Upper lobe of left lung (tissue), 4 donors: ENCODE results near the gene ELFN2.

Experiments used
- EP300 ChIP-seq, 4 donors: sonication (generic); formaldehyde crosslinking; IDR thresholded peaks; one replicate each; pipeline ENCODE4 v1.5.1; 2017; ENCODE audit warnings: antibody characterized with exemption in 4 of 4, control low read depth in 2 of 4
- POLR2A ChIP-seq, 4 donors: fragments of 450-650 bp; IDR thresholded peaks; one replicate each; pipeline ENCODE4 v1.5.1; 2016 to 2017; ENCODE audit warnings: antibody characterized with exemption in 4 of 4, mild to moderate bottlenecking in 2 of 4
- POLR2AphosphoS5 ChIP-seq, 2 donors: sonication (generic); formaldehyde crosslinking; IDR thresholded peaks; one replicate each; pipeline ENCODE4 v1.5.1; 2017; ENCODE audit warnings: antibody characterized with exemption in 2 of 2
- TF ChIP-seq, protein P1 (sequence below), 6 experiments: fragments of 450-650 bp in 4 of 6; fragments of 200-600 bp in 2 of 6; sonication (generic) in 2 of 6; IDR thresholded peaks; one replicate each; pipeline ENCODE4 v1.5.1; 2016 to 2019; ENCODE audit warnings: antibody characterized with exemption in 6 of 6

DNA sequence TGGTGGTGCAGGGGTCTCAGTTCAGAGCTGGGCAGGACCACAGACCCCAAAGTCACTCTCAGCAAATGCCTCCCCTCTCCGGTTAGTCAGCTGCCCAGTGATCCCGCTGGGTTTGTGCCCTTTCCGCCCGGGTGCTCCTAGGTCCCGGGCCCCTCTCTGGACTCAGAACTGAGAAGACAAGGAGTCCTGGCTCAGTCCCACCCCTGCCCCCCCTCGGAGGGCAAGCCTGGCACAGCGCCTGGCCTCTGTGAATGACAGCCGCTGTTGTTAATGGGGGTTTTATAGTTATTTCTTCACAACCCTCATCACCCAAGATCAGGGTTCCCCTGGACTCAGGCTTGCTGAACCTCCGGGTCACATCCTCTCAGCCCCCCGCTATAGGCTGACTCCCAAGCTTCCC is 47.6 kb downstream of the ELFN2 start:
- TF ChIP-seq, protein P1, sequence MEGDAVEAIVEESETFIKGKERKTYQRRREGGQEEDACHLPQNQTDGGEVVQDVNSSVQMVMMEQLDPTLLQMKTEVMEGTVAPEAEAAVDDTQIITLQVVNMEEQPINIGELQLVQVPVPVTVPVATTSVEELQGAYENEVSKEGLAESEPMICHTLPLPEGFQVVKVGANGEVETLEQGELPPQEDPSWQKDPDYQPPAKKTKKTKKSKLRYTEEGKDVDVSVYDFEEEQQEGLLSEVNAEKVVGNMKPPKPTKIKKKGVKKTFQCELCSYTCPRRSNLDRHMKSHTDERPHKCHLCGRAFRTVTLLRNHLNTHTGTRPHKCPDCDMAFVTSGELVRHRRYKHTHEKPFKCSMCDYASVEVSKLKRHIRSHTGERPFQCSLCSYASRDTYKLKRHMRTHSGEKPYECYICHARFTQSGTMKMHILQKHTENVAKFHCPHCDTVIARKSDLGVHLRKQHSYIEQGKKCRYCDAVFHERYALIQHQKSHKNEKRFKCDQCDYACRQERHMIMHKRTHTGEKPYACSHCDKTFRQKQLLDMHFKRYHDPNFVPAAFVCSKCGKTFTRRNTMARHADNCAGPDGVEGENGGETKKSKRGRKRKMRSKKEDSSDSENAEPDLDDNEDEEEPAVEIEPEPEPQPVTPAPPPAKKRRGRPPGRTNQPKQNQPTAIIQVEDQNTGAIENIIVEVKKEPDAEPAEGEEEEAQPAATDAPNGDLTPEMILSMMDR (IDR thresholded peaks at IDR 0.05) = no peak
- no peak for TF ChIP-seq POLR2A (IDR thresholded peaks at IDR 0.05)
- no peak for TF ChIP-seq POLR2AphosphoS5 (IDR thresholded peaks at IDR 0.05)
- no peak for TF ChIP-seq EP300 (IDR thresholded peaks at IDR 0.05)
